GM21619 (cell line): ENCODE results near the gene PLD4.
"Not testable (repeated sequence)": the region's sequence is repeated elsewhere in the genome, so short reads cannot be mapped to it uniquely, and the experiment has no call there.

Experiments
- ATAC-seq: cut with Tn5 transposase; IDR thresholded peaks from one replicate; pipeline ENCODE4 v1.9.1; 2021; ENCODE audit not compliant: unreplicated experiment

The PLD4 gene

DNA sequence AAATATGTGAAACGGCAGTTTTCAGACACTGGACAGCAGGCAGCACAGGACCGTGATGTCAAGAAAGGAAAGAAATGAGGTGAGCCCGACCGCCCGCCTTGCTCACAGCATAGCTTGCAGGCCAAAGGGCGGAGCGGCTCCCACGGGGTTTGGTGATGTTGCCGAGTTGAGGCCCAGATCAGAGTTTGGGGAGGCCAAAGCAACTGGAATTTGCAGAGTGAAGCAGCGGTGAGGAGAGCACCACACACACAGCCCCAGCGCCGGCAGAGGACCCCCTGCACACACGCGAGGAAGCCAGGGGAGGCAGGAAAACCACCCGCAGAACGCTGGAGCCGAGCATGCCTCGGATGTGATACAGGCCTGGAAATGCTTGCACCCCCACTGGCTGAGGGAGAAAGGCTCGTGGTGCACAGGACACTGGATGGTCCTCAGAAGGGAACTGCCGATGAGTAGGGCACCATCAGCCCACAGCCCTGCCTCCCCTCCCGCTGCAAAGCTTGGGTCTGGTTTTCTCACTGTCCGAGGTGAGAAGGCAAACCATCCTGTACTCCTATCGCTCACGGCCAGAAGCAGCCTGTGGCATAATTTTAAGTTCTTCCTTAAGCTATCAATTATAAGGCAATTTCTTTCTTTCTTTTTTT is 25.7 kb upstream of the PLD4 start:
- no peak for ATAC-seq

GRCh38 chr14:104899781-104900180 is 24.9 kb upstream of the PLD4 start:
- no peak for ATAC-seq

DNA sequence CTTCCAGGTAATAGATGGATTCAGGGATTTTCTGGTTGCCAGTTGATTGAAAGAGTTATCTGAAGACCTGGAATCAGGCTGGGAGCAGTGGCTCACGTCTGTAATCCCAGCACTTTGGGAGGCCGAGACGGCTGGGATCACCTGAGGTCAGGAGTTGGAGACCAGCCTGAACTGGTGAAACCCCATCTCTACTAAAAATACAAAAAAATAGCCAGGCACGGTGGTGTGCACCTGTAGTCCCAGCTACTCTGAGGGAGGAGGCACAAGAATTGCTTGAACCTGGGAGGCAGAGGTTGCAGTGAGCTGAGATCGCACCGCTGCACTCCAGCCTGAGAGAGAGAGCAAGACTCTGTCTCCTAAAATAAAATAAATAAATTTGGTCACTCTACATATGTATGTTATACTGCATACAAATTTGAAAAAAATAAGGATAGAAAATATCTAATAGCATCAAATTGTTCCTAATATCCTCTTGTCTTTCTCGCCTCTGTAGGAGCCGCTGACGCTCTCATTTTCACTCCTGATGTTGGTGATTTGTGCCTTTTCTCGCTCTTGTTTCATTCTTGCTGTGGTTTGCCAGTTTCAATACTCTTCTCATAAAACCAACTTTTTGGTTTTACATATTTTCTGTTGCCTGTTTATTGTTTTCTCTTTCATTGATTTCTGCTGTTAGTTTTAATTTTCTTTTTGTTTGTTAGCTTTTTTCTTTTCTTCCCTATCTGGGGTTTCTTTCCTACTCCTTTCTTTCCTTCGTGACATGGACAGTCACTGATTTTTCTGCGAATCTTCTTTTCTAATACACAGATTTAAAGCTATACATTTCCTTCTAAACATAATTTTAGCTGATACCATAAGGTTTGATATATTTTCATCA is 23.8 kb upstream of the PLD4 start:
- ATAC-seq, result no peak

DNA sequence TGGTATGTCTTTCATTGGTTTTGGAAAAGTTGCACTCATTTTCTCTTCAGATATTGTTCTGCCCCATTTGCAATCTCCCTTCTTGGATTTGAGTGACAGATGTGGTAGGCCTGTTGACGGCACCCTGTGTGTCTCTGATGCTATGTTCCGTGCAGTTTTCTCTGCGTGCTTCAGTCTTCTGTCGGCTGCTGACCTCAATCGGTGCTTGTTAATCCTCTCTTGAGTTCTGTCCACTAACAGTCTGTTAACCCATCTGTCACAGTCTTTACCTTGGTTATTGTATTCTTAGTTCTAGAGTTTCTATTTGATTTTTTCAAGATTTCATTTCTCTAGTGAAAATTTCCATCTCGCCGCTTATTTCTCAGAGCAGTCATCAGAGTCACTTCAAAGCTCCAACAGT is 20.7 kb upstream of the PLD4 start:
- ATAC-seq, result no peak

DNA sequence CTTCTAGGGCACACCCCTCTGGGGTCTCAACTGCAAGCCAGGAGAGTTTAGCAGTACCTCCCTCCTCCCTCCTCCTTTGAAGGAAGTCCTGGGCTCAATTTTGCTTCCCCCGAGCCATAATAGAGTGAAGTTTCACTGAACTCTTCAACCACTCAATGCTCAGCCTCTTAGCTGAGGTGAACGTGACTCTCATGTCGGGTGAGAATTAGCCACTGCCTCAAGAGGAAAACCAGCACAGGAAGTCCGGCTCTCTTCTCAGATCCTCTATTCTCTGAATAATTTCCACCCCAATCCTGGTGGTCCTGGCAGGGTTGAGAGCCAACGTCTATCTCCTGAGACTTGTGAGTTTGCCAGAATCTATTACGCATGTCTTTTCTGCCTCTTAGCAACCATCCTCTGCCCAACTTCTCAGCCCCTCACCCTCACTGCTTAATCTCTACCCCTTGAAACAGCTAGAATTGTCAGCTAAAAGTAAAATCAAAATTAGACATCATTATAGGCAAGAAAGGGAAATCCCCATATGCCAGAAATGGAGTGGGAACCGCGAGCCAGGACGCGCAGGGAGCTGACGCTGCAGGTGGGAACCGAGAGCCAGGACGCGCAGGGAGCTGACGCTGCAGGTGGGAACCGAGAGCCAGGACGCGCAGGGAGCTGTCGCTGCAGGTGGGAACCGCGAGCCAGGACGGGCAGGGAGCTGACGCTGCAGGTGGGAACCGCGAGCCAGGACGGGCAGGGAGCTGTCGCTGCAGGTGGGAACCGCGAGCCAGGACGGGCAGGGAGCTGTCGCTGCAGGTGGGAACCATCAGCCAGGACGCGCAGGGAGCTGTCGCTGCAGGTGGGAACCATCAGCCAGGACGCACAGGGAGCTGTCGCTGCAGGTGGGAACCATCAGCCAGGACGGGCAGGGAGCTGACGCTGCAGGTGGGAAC is 19.8 kb upstream of the PLD4 start:
- ATAC-seq, result not testable (repeated sequence)

DNA sequence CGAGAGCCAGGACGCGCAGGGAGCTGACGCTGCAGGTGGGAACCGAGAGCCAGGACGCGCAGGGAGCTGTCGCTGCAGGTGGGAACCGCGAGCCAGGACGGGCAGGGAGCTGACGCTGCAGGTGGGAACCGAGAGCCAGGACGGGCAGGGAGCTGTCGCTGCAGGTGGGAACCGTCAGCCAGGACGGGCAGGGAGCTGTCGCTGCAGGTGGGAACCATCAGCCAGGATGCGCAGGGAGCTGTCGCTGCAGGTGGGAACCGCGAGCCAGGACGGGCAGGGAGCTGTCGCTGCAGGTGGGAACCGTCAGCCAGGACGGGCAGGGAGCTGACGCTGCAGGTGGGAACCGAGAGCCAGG is 19.1 kb upstream of the PLD4 start:
- ATAC-seq, result not testable (repeated sequence)

DNA sequence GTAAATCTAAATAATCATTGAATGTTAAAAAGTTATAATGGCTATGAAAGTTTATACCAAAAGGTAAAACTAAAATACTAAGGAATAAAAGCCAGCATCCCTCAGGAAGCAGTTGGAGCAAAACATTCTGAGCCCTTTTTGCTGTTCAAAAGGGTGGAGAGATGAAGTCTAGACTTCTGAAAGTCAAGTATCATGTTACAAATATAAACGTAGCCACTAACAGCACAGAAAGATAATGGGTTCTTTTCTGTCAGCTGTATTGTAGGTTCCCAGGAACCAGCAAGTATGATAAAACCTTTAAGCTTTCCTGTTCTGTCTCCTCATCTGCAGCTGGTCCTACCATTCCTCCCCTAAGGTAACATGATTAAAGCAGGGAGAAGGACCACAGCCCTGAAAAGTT is 16.4 kb upstream of the PLD4 start:
- ATAC-seq, result no peak

GRCh38 chr14:104912053-104912452 is 12.6 kb upstream of the PLD4 start:
- ATAC-seq, result no peak

DNA sequence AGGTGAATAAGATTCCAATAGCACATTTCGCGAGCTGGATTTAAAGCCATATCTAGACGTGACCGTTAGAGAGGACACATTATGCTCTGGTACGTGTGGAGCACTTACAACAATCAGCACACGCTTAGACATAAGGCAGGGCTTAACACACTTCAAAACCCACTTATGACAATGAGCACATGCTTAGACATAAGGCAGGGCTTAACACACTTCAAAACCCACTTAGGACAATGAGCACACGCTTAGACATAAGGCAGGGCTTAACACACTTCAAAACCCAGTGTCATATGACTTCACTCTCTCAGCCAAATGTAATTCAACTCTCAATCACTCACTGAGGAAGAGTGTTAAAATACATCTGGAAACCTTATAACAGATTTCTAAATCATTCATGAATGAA is 11.2 kb upstream of the PLD4 start:
- ATAC-seq, result no peak

GRCh38 chr14:104917116-104917515 is 7.6 kb upstream of the PLD4 start:
- no peak for ATAC-seq

DNA sequence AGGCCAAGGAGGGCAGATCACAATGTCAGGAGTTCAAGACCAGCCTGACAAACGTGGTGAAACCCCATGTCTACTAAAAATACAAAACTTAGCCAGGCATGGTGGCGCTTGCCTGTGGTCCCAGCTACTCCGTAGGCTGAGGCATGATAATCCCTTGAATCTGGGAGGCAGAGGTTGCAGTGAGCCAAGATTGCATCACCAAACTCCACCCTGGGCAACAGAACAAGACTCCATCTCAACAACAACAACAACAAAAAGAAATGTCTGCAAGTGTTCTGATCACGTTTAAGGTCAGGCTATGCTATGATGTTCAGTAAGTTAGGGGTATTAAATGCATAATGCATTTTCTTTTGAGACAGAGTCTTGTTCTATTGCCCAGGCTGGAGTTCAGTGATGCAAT is 6.7 kb upstream of the PLD4 start:
- ATAC-seq, result no peak

DNA sequence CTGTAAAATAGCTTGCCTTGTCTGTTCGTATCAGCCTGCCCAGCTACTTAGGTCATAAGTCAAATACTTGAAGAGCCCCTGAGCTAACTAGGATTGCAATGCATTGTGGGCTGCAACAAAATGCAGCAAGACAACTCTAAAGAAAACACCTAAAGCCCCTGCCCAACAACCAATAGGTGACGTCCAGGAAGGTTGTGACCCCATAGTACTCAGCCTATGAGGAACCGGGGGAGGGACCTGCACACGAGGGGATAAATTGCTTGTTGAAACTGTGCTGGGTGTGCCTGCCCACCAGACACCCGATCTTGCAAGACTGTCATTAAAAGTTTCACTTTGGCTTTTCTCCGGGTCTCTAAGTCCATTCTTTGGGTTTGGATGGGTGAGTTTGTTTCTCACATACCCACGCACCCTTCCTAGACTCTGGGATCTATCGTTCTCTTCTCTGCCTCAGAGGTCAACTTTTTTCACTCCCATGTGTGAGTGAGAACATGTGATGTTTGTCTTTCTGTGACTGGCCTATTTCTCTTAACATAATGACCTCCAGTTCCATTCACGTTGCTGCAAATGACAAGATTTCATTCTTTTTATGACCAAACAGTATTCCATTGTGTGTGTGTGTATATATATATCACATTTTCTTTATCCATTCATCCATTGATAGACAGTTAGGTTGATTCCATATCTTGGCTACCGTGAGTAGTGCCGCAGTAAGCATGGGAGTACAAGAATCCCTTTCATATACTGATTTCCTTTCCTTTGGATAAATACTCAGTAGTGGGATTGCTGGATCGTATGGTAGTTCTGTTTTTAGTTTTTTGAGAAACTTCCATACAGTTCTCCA is 5.3 kb upstream of the PLD4 start:
- ATAC-seq, result not testable (repeated sequence)

DNA sequence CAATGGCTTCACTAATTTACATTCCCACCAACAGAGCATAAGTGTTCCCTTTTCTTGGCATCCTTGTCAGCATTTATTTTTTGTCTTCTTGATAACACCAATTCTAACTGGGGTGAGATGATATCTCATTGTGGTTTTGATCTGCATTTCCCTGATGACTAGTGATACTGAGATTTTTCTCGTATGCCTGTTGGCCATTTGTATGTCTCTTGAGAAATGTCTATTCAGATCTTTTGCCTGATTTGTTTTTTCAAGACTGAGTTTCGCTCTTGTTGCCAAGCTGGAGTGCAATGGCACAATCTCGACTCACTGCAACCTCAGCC is 4.7 kb upstream of the PLD4 start:
- no peak for ATAC-seq

- no peak for ATAC-seq
Observed at GRCh38 chr14:104923640-104924420, 849 bp upstream of the PLD4 start.

DNA sequence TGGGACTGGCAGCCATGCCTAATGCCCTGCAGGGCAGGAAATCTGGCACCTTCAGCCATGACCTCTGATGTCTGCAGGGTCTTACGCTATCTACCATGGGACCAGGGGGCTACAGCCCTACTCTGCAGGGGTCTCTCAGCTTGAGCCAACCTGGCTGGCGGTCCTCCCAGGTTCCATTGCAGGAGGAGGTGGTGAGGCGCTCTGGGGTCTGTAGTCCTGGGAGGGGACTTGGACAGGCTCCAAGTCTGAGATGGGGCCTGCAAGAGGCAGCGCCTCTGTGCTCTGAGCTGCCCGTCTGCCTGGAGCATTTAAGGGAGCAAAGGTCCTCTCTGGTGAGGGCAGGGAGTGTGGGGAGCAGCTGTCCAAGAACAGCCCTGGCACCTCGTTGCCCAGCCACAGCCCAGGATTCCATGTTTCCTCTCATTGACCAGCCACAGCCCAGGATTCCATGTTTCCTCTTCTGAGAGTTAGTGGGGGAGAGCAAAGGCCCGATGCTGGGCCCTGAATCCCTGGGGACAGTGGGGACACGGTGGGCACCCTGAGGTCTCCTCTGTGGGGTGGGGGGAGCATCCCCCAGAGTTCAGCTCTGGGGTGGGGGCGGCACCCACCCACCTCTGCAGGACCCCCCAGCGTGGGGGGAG is 655 bp downstream of the PLD4 start:
- ATAC-seq, result no peak

DNA sequence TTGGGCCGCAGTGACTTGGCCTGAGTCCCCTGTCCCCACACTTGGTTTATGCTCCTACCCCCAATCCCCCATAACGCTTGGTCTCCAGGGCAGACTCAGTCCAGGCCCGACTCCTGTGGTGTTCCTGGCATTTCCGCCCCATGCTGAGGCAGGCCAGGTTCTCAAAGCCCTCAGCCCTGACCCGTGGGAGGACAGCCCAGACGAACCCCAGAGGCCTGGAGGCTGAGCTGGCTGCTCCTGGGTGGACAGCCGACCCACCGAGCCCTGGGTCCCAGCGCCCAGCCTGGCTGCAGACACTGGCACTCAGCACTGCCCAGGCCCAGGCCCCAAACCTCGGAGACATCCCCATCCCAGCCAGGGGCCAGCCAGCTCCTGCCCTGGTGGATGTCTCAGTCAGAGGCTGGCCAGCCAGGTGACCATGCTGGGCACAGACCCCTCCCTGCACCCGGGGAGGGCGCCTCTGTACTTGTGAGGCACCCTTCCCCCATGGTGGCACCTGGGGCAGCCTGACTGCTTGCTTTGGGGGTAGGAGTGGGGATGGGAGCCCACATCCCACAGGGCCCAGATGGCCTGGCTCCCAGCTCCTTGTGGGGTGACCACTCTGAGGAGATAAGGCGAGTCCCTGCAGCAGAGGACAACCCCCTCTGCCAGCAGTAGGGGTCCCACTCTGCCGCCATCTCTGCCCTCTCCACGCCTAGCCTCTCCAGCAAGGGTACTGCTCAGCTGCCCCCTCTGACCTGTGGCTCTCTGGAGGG is 1.4 kb downstream of the PLD4 start:
- no peak for ATAC-seq

DNA sequence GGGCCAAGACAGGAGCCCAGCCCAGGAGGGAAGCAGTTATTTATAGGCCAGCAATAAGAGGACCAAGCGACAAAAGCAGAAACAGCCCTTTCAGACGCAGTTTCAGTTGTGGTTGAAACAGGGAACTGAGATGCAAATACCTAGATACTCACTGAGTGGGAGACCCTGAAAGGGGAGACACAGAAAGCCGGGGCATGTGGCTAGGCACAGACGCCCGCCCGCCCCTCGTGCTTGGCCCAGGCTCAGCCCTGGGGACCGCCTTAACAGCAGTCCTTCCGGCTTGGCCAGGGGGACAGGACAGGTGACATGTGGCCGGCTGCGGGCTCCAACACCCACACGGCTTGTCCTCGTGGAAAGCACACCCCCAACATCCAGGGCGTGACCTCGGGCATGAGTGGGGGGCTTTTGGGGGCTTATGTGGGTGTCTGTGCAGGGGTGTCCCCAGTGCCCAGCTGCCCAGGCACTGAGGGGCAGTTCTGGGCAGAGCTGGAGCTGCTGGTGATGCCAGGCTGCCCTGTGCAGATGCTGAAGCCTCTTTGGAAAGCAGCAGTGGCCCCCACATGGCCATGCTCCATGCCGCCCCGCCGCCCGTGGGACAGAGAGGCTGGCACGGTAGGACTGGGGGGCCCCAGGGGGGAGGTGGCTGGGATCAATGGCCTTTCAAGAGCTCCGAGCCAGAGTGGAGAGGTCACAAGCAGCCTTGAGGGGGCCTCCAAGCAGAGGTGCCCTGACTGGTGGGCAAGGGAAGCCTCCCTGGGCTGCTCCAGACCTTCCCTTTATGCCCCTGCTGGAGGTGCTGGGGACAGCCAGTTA is 2.1 kb downstream of the PLD4 start:
- ATAC-seq, result peak; percentile 79

- ATAC-seq, result no peak
Observed at GRCh38 chr14:104927432-104927816, 2.7 kb downstream of the PLD4 start.
